WTC11 (cell line): ENCODE results near the gene ANTKMT. TPM values are rescaled to one million over a fixed set of nuclear protein-coding genes. Genes with fewer than 3 reads are reported as not detected.

Experiments
- ELF4 ChIP-seq: sonication (generic); formaldehyde crosslinking; IDR thresholded peaks from 2 replicates; pipeline ENCODE4 v1.8.1; 2022; ENCODE audit warnings: low read depth, mild to moderate bottlenecking, moderate library complexity, missing genetic modification reagents
- ESRRA ChIP-seq: sonication (generic); formaldehyde crosslinking; IDR thresholded peaks from 2 replicates; pipeline ENCODE4 v1.8.1; 2022; ENCODE audit warnings: mild to moderate bottlenecking, missing genetic modification reagents, borderline replicate concordance
- GRHL2 ChIP-seq: fragments of 250-450 bp; sonication (Bioruptor Pico); IDR thresholded peaks from 2 replicates; pipeline ENCODE4 v1.8.0; 2022; ENCODE audit warnings: mild to moderate bottlenecking, moderate library complexity; ENCODE audit not compliant: insufficient replicate concordance, severe bottlenecking
- MXD4 ChIP-seq: fragments of 250-450 bp; sonication (Bioruptor Pico); IDR thresholded peaks from 2 replicates; pipeline ENCODE4 v1.8.0; 2021; ENCODE audit warnings: mild to moderate bottlenecking, moderate library complexity, borderline replicate concordance
- MYBL2 ChIP-seq: sonication (generic); formaldehyde crosslinking; IDR thresholded peaks from 2 replicates; pipeline ENCODE4 v1.8.1; 2023; ENCODE audit warnings: mild to moderate bottlenecking, moderate library complexity, missing genetic modification reagents
- SMAD4 ChIP-seq: sonication (generic); formaldehyde crosslinking; IDR thresholded peaks from 2 replicates; pipeline ENCODE4 v1.8.0; 2022; ENCODE audit warnings: mild to moderate bottlenecking, missing genetic modification reagents
- SOX15 ChIP-seq: fragments of 250-450 bp; sonication (Bioruptor Pico); IDR thresholded peaks from 2 replicates; pipeline ENCODE4 v1.9.0; 2021; ENCODE audit warnings: mild to moderate bottlenecking
- SP1 ChIP-seq: sonication (generic); formaldehyde crosslinking; conservative IDR thresholded peaks from 2 replicates; pipeline ENCODE4 v1.8.1; 2022; ENCODE audit warnings: missing genetic modification reagents
- TCF7 ChIP-seq: sonication (generic); formaldehyde crosslinking; IDR thresholded peaks from 2 replicates; pipeline ENCODE4 v1.8.0; 2022; ENCODE audit warnings: mild to moderate bottlenecking, low read depth, missing genetic modification reagents, moderate library complexity
- ZNF219 ChIP-seq: sonication (generic); formaldehyde crosslinking; IDR thresholded peaks from 2 replicates; pipeline ENCODE4 v1.8.0; 2023; ENCODE audit warnings: missing genetic modification reagents, mild to moderate bottlenecking, borderline replicate concordance
- total RNA-seq: library from RNA; stranded (reverse); gene quantifications from 3 replicates; pipeline ENCODE4 v1.2.3, GENCODE V29; 2021
- TF ChIP-seq, protein P1 (sequence below): fragments of 250-450 bp; sonication (Bioruptor Pico); conservative IDR thresholded peaks from 2 replicates; pipeline ENCODE4 v1.9.0; 2021; ENCODE audit warnings: mild to moderate bottlenecking
- TF ChIP-seq, protein P2 (sequence below): sonication (generic); formaldehyde crosslinking; conservative IDR thresholded peaks from 2 replicates; pipeline ENCODE4 v1.8.1; 2022; ENCODE audit warnings: mild to moderate bottlenecking, missing genetic modification reagents
- TF ChIP-seq, protein P3 (sequence below): sonication (generic); formaldehyde crosslinking; IDR thresholded peaks from 2 replicates; pipeline ENCODE4 v1.8.1; 2022; ENCODE audit warnings: missing genetic modification reagents, borderline replicate concordance
- TF ChIP-seq, protein P4 (sequence below): sonication (generic); formaldehyde crosslinking; IDR thresholded peaks from 2 replicates; pipeline ENCODE4 v1.8.0; 2023; ENCODE audit warnings: mild to moderate bottlenecking, missing genetic modification reagents
- TF ChIP-seq, protein P5 (sequence below): fragments of 250-450 bp; sonication (Bioruptor Pico); IDR thresholded peaks from 2 replicates; pipeline ENCODE4 v1.9.0; 2021; ENCODE audit warnings: mild to moderate bottlenecking
- TF ChIP-seq, protein P6 (sequence below): sonication (generic); formaldehyde crosslinking; IDR thresholded peaks from 2 replicates; pipeline ENCODE4 v1.8.1; 2023; ENCODE audit warnings: mild to moderate bottlenecking, missing genetic modification reagents, borderline replicate concordance
- TF ChIP-seq, protein P7 (sequence below): sonication (generic); formaldehyde crosslinking; conservative IDR thresholded peaks from 2 replicates; pipeline ENCODE4 v1.8.1; 2023; ENCODE audit warnings: mild to moderate bottlenecking, low read depth, missing genetic modification reagents, moderate library complexity
- TF ChIP-seq, protein P8 (sequence below): fragments of 250-450 bp; sonication (Bioruptor Pico); IDR thresholded peaks from 2 replicates; pipeline ENCODE4 v1.9.0; 2021; ENCODE audit warnings: moderate library complexity, mild to moderate bottlenecking, inconsistent platforms, borderline replicate concordance

ANTKMT gene
- total RNA-seq, 1 experiment from 2014 or later, result 40.6 TPM

DNA sequence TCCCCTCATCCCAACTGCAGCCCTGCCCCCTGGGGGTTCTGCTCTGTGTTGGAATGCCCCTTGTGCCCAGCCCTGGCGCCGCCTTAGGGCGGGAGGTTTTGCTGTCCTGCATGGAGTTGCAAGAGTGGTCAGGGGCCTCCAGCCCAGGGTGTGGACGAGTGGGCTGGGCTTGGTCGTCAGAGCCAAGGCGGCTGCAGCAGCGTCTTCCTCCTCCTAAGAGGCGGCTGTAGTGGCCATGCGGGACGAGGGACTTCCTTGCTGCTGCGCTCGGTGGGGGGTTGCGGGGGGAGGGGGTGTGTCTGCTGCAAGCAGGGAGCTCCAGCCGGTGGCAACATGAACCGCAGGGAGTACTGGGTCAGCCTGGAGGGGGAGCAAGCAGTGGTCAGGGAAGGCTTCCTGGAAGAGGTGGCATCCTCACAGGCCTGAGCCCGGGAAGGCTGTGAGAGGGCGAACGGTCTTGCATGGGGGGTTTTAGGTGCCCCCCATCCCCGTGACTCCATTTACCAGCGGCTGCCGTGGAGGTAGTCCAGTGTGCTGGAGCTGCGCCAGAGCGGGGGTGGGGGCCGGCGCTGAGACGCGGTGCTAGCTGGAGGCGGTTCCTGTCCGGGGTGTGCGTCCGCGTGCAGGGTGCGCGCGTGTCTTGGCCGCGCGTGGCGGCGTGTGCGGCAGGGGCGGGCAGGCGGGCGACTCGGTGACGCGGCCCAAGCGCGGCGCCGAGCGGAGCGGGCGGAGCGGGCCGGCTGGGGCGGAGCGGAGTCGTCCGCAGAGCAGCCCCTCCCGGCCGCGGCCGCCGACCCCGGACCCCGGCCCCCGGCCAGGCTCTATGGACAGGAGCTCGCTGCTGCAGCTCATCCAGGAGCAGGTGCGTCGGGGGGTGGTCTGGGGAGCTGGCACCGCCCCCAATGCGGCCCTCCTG, 45.7 kb upstream of the ANTKMT start, which contains the start of gene RHBDL1 (continued):
- TF ChIP-seq, protein P1, sequence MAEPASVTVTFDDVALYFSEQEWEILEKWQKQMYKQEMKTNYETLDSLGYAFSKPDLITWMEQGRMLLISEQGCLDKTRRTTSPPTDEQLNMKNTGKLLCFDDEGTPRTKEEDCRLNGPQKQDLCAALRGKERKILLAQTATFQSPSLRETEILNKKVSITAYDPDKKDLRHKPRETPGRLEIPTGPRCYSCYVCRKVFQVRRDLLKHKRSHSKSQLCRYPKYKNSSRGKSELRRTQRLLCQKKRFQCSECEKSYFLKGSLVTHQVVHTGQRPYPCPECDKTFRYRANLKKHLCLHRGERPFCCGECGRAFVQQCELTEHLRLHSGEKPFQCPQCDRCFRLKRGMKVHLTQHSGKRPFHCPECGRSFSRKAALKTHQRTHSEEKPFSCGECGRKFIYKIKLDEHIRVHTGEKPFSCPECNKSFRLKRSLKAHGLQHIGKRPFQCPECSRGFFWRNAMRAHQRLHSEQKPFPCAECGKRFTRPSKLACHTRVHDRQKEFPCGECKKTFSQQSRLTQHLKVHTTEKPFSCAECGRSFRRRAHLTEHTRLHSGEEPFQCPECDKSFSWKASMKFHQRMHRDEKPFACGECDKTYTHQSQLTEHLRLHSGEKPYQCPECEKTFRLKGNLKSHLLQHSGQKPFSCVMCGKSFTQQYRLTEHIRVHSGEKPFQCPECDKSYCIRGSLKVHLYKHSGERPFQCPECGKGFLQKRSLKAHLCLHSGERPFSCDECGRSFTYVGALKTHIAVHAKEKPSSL (CRISPR knock-in tag), result no peak
- TF ChIP-seq, protein P2, sequence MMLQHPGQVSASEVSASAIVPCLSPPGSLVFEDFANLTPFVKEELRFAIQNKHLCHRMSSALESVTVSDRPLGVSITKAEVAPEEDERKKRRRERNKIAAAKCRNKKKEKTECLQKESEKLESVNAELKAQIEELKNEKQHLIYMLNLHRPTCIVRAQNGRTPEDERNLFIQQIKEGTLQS (CRISPR knock-in tag), result no peak
- TF ChIP-seq, protein P3, sequence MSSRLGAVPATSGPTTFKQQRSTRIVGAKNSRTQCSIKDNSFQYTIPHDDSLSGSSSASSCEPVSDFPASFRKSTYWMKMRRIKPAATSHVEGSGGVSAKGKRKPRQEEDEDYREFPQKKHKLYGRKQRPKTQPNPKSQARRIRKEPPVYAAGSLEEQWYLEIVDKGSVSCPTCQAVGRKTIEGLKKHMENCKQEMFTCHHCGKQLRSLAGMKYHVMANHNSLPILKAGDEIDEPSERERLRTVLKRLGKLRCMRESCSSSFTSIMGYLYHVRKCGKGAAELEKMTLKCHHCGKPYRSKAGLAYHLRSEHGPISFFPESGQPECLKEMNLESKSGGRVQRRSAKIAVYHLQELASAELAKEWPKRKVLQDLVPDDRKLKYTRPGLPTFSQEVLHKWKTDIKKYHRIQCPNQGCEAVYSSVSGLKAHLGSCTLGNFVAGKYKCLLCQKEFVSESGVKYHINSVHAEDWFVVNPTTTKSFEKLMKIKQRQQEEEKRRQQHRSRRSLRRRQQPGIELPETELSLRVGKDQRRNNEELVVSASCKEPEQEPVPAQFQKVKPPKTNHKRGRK (CRISPR knock-in tag), result no peak
- TF ChIP-seq, protein P4, sequence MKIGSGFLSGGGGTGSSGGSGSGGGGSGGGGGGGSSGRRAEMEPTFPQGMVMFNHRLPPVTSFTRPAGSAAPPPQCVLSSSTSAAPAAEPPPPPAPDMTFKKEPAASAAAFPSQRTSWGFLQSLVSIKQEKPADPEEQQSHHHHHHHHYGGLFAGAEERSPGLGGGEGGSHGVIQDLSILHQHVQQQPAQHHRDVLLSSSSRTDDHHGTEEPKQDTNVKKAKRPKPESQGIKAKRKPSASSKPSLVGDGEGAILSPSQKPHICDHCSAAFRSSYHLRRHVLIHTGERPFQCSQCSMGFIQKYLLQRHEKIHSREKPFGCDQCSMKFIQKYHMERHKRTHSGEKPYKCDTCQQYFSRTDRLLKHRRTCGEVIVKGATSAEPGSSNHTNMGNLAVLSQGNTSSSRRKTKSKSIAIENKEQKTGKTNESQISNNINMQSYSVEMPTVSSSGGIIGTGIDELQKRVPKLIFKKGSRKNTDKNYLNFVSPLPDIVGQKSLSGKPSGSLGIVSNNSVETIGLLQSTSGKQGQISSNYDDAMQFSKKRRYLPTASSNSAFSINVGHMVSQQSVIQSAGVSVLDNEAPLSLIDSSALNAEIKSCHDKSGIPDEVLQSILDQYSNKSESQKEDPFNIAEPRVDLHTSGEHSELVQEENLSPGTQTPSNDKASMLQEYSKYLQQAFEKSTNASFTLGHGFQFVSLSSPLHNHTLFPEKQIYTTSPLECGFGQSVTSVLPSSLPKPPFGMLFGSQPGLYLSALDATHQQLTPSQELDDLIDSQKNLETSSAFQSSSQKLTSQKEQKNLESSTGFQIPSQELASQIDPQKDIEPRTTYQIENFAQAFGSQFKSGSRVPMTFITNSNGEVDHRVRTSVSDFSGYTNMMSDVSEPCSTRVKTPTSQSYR (CRISPR knock-in tag), result peak; percentile 81; the same call in 1 of the 2 replicates
- TF ChIP-seq SOX15 (CRISPR knock-in tag) (no peak), MYBL2 (no peak), TCF7 (CRISPR knock-in tag) (no peak), ZNF219 (CRISPR knock-in tag) (no peak), MXD4 (CRISPR knock-in tag) (no peak), SMAD4 (CRISPR knock-in tag) (no peak), ESRRA (0 out of 2 replicates have a peak, but pooled peaks have one; percentile 7), SP1 (CRISPR knock-in tag) (peak; percentile 38), ELF4 (CRISPR knock-in tag) (no peak), GRHL2 (CRISPR knock-in tag) (no peak)
- TF ChIP-seq, protein P5, sequence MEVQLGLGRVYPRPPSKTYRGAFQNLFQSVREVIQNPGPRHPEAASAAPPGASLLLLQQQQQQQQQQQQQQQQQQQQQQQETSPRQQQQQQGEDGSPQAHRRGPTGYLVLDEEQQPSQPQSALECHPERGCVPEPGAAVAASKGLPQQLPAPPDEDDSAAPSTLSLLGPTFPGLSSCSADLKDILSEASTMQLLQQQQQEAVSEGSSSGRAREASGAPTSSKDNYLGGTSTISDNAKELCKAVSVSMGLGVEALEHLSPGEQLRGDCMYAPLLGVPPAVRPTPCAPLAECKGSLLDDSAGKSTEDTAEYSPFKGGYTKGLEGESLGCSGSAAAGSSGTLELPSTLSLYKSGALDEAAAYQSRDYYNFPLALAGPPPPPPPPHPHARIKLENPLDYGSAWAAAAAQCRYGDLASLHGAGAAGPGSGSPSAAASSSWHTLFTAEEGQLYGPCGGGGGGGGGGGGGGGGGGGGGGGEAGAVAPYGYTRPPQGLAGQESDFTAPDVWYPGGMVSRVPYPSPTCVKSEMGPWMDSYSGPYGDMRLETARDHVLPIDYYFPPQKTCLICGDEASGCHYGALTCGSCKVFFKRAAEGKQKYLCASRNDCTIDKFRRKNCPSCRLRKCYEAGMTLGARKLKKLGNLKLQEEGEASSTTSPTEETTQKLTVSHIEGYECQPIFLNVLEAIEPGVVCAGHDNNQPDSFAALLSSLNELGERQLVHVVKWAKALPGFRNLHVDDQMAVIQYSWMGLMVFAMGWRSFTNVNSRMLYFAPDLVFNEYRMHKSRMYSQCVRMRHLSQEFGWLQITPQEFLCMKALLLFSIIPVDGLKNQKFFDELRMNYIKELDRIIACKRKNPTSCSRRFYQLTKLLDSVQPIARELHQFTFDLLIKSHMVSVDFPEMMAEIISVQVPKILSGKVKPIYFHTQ (CRISPR knock-in tag), result 0 out of 2 replicates have a peak, but pooled peaks have one; percentile 69
- TF ChIP-seq, protein P6, sequence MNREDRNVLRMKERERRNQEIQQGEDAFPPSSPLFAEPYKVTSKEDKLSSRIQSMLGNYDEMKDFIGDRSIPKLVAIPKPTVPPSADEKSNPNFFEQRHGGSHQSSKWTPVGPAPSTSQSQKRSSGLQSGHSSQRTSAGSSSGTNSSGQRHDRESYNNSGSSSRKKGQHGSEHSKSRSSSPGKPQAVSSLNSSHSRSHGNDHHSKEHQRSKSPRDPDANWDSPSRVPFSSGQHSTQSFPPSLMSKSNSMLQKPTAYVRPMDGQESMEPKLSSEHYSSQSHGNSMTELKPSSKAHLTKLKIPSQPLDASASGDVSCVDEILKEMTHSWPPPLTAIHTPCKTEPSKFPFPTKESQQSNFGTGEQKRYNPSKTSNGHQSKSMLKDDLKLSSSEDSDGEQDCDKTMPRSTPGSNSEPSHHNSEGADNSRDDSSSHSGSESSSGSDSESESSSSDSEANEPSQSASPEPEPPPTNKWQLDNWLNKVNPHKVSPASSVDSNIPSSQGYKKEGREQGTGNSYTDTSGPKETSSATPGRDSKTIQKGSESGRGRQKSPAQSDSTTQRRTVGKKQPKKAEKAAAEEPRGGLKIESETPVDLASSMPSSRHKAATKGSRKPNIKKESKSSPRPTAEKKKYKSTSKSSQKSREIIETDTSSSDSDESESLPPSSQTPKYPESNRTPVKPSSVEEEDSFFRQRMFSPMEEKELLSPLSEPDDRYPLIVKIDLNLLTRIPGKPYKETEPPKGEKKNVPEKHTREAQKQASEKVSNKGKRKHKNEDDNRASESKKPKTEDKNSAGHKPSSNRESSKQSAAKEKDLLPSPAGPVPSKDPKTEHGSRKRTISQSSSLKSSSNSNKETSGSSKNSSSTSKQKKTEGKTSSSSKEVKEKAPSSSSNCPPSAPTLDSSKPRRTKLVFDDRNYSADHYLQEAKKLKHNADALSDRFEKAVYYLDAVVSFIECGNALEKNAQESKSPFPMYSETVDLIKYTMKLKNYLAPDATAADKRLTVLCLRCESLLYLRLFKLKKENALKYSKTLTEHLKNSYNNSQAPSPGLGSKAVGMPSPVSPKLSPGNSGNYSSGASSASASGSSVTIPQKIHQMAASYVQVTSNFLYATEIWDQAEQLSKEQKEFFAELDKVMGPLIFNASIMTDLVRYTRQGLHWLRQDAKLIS (CRISPR knock-in tag), result no peak
- TF ChIP-seq, protein P7, sequence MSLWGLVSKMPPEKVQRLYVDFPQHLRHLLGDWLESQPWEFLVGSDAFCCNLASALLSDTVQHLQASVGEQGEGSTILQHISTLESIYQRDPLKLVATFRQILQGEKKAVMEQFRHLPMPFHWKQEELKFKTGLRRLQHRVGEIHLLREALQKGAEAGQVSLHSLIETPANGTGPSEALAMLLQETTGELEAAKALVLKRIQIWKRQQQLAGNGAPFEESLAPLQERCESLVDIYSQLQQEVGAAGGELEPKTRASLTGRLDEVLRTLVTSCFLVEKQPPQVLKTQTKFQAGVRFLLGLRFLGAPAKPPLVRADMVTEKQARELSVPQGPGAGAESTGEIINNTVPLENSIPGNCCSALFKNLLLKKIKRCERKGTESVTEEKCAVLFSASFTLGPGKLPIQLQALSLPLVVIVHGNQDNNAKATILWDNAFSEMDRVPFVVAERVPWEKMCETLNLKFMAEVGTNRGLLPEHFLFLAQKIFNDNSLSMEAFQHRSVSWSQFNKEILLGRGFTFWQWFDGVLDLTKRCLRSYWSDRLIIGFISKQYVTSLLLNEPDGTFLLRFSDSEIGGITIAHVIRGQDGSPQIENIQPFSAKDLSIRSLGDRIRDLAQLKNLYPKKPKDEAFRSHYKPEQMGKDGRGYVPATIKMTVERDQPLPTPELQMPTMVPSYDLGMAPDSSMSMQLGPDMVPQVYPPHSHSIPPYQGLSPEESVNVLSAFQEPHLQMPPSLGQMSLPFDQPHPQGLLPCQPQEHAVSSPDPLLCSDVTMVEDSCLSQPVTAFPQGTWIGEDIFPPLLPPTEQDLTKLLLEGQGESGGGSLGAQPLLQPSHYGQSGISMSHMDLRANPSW, result no peak
- TF ChIP-seq, protein P8, sequence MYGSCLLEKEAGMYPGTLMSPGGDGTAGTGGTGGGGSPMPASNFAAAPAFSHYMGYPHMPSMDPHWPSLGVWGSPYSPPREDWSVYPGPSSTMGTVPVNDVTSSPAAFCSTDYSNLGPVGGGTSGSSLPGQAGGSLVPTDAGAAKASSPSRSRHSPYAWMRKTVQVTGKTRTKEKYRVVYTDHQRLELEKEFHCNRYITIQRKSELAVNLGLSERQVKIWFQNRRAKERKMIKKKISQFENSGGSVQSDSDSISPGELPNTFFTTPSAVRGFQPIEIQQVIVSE (CRISPR knock-in tag), result no peak
